G401 (cell line): ENCODE data around the gene SLC7A5. TPM values are rescaled to one million over a fixed set of nuclear protein-coding genes. Genes with fewer than 3 reads are reported as not detected.
"Not testable (repeated sequence)": the region's sequence is repeated elsewhere in the genome, so short reads cannot be mapped to it uniquely, and the experiment has no call there.

ENCODE experiments used
- DNase-seq: peaks from one replicate; pipeline ENCODE4 v3.0.0-alpha.2; 2015; ENCODE audit warnings: low spot score
- in situ Hi-C: cut with HindIII; loops from 2 replicates; pipeline ENCODE4 v1.10.0; 2016; ENCODE audit warnings: low sequenced_read_pairs, mixed read lengths
- total RNA-seq: library from RNA; depleted of rRNA; stranded (reverse); fragments of >200 nt; shearing (Covaris generic); gene quantifications from 2 replicates; pipeline ENCODE4 v1.2.3, GENCODE V29; 2014

Gene SLC7A5
- total RNA-seq, 1 experiment from 2014 or later = 25.5 TPM

GRCh38 chr16:87826798-87827587, 42.3 kb downstream of the SLC7A5 start:
- in situ Hi-C loops = no loop called here
- no peak for DNase-seq

- in situ Hi-C loops, DNase-seq: not testable (repeated sequence)
Measured at GRCh38 chr16:87826407-87826797, 42.9 kb downstream of the SLC7A5 start.

GRCh38 chr16:87825842-87826120, 43.5 kb downstream of the SLC7A5 start:
- DNase-seq, in situ Hi-C loops: not testable (repeated sequence)

GRCh38 chr16:87824991-87825841, 44.1 kb downstream of the SLC7A5 start:
- DNase-seq = no peak
- in situ Hi-C loops = no loop called here

GRCh38 chr16:87824016-87824990, 45.0 kb downstream of the SLC7A5 start:
- DNase-seq = no peak
- in situ Hi-C loops = no loop called here

GRCh38 chr16:87823181-87823929, 46.0 kb downstream of the SLC7A5 start:
- DNase-seq = no peak
- in situ Hi-C loops = no loop called here

- no peak for DNase-seq
- in situ Hi-C loops = no loop called here
Measured at GRCh38 chr16:87822108-87822970, 47.0 kb downstream of the SLC7A5 start.

GRCh38 chr16:87821376-87822107, 47.8 kb downstream of the SLC7A5 start:
- in situ Hi-C loops = no loop called here
- DNase-seq = no peak

- DNase-seq = no peak
- in situ Hi-C loops = no loop called here
Measured at GRCh38 chr16:87819983-87820382, 49.3 kb downstream of the SLC7A5 start.

GRCh38 chr16:87819282-87819681, 50.0 kb downstream of the SLC7A5 start:
- in situ Hi-C loops = no loop called here
- DNase-seq = no peak

- DNase-seq = no peak
- in situ Hi-C loops = no loop called here
Measured at GRCh38 chr16:87818533-87819161, 50.7 kb downstream of the SLC7A5 start.

- no peak for DNase-seq
- in situ Hi-C loops = no loop called here
Measured at GRCh38 chr16:87817910-87818309, 51.4 kb downstream of the SLC7A5 start.

GRCh38 chr16:87817370-87817769, 51.9 kb downstream of the SLC7A5 start:
- DNase-seq, in situ Hi-C loops: not testable (repeated sequence)

- DNase-seq = no peak
- in situ Hi-C loops = no loop called here
Measured at GRCh38 chr16:87816507-87817100, 52.7 kb downstream of the SLC7A5 start.

GRCh38 chr16:87815567-87815966, 53.7 kb downstream of the SLC7A5 start:
- DNase-seq = peak; percentile 50
- in situ Hi-C loops = no loop called here

GRCh38 chr16:87812200-87812656, 57.1 kb downstream of the SLC7A5 start:
- DNase-seq = no peak
- in situ Hi-C loops = no loop called here
